Tibial artery (tissue), 4 donors: ENCODE measurements around the gene NCEH1.

Source experiments
- DNase-seq, 2 donors: peaks; one replicate each; pipeline ENCODE4 v3.0.0-alpha.2; 2019
- H3K27ac ChIP-seq, 2 donors: fragments of 200-600 bp; sonication (generic) in 1 of 2; 1 replicate in 1 of 2; 2 replicates in 1 of 2; pipeline ENCODE4 v1.5.1; 2018 to 2019; ENCODE audit warnings: mild to moderate bottlenecking in 1 of 2
- H3K27me3 ChIP-seq, 2 donors: fragments of 200-600 bp; sonication (generic) in 1 of 2; one replicate each; pipeline versions ENCODE4 v1.5.1 to v1.6.0; 2016 to 2019
- H3K36me3 ChIP-seq, 3 donors: fragments of 200-600 bp; sonication (generic) in 2 of 3; one replicate each; pipeline ENCODE4 v1.5.1; 2016 to 2019; ENCODE audit warnings: mild to moderate bottlenecking in 2 of 3
- H3K4me1 ChIP-seq, 4 donors: fragments of 200-600 bp; sonication (generic) in 2 of 4; 1 replicate in 3 of 4; 2 replicates in 1 of 4; pipeline ENCODE4 v1.5.1; 2016 to 2019
- H3K4me3 ChIP-seq, 2 donors: fragments of 200-600 bp; sonication (generic) in 1 of 2; 1 replicate in 1 of 2; 2 replicates in 1 of 2; pipeline ENCODE4 v1.5.1; 2018 to 2019; ENCODE audit warnings: mild to moderate bottlenecking in 2 of 2
- H3K9me3 ChIP-seq, 3 donors: fragments of 200-600 bp; sonication (generic) in 1 of 3; one replicate each; pipeline ENCODE4 v1.5.1; 2016 to 2019
- intact Hi-C: fragments of 100-400 bp; cut with DNase I; formaldehyde crosslinking; loops from one replicate; pipeline ENCODE4 v1.15.0; 2023; ENCODE audit warnings: low total_unique reads
- TF ChIP-seq, protein P1 (sequence below), 2 experiments: fragments of 200-600 bp in 1 of 2; fragments of 450-650 bp in 1 of 2; IDR thresholded peaks; one replicate each; pipeline ENCODE4 v1.5.1; 2017 to 2019; ENCODE audit warnings: antibody characterized with exemption in 2 of 2, mild to moderate bottlenecking in 1 of 2, moderate library complexity in 1 of 2

NCEH1 gene

DNA sequence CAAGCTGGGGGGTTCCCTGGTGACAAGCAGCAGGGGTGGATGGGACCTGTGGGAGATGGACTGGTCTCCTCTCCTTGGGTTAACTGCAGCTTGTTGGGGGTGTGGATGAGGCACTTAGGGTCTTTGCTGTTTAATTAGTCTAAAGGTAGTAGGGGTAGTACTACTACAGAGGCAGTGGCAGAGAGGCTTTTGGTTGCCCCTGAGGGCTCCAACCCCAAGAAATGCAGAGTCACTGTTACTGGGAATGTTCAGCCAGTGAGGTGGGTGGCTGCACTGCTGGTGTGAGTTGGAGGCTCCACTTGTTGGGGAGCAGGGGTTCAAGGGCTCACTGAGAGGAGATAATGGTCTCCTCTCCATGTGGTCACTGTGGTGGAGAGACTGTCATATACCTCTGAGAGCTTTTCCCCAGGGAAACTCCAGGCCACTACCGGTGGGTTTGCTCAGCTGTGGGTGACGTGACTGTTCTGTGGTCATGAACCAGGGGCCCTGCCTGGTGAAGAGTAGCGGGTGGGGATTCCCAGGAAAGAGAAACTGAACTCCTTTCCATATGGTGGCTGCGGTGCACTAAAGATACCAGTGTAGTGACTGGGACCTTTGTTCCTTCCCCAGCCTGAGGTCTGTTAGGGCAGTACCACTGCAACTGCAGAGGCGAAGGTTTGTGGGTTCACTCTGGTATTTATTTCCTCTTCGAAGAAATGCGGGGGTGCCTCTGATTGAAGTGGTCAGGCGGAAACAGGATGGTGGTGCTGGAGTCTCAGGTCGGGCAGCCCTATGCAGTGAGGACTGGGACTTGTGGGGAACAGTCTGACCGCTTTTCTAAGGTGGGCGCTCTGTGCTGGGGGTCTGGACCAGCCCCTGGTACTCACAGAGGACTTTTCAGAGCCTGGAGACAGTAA lies 118.7 kb downstream of the NCEH1 start:
- Histone ChIP-seq H3K27ac (no peak overlapping the region), H3K4me3 (no peak overlapping the region), H3K4me1 (peaks cover 0 to 11% (median 3%) of the 10 kb centered on the region in 4 donors), H3K9me3 (no peaks in the 10 kb centered on the region), H3K27me3 (no peaks in the 10 kb centered on the region), H3K36me3 (no peaks in the 10 kb centered on the region)
- intact Hi-C loops: no loop called here
- DNase-seq: no peak
- TF ChIP-seq, protein P1, sequence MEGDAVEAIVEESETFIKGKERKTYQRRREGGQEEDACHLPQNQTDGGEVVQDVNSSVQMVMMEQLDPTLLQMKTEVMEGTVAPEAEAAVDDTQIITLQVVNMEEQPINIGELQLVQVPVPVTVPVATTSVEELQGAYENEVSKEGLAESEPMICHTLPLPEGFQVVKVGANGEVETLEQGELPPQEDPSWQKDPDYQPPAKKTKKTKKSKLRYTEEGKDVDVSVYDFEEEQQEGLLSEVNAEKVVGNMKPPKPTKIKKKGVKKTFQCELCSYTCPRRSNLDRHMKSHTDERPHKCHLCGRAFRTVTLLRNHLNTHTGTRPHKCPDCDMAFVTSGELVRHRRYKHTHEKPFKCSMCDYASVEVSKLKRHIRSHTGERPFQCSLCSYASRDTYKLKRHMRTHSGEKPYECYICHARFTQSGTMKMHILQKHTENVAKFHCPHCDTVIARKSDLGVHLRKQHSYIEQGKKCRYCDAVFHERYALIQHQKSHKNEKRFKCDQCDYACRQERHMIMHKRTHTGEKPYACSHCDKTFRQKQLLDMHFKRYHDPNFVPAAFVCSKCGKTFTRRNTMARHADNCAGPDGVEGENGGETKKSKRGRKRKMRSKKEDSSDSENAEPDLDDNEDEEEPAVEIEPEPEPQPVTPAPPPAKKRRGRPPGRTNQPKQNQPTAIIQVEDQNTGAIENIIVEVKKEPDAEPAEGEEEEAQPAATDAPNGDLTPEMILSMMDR (IDR thresholded peaks at IDR 0.05): no peak

DNA sequence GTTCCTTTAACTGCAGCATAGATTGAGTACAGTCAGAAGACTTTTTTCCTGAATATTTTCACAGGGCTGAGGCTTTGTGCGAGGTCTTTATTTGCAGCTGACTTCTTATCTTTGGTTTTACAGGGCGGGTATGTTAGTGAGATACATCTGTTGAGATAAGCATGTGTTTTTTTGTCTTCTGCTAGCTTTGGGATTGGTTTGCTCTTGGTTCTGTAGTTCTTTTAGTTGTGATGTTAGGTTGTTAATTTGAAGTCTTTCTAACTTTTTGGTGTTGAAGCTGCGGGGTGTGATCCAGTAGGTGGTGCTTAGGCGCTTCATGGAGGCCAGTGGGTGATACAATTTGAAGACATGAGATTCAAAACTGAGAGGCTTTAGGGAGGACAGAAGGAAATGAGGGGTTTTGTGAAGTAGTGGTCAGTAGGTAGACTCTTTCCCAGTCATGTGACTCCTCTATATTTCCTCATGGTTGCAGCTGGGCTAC lies 119.7 kb downstream of the NCEH1 start:
- DNase-seq: no peak
- Histone ChIP-seq H3K9me3 (no peaks in the 10 kb centered on the region), H3K27ac (no peak overlapping the region), H3K36me3 (no peaks in the 10 kb centered on the region), H3K27me3 (no peaks in the 10 kb centered on the region), H3K4me3 (no peak overlapping the region), H3K4me1 (peaks cover 0 to 13% (median 5%) of the 10 kb centered on the region in 4 donors)
- intact Hi-C loops: no loop called here
- TF ChIP-seq, protein P1 (IDR thresholded peaks at IDR 0.05): no peak

DNA sequence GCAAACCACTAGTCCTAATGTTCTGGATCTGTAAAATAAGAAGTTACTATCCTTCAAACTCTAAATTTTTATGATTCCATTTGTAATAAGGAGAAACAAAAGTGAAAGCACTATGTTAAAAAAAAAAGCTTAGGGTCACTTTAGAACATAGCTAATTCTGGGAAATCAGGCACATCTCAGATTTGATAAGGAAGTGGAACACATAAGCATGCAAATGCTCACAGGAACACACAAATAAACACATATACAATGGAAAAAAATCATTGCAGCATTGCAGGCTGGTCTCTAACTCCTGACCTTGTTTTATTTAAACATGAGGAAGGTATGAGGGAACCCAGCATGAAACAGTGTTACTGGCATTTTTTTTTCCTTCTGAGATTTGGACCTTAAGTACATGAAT lies 124.4 kb downstream of the NCEH1 start:
- Histone ChIP-seq H3K4me3 (no peak overlapping the region), H3K4me1 (peaks cover 0 to 10% (median 3%) of the 10 kb centered on the region in 4 donors), H3K27me3 (no peaks in the 10 kb centered on the region), H3K36me3 (no peaks in the 10 kb centered on the region), H3K9me3 (no peaks in the 10 kb centered on the region), H3K27ac (peak overlapping the region in 1 of 2 donors; percentile 22)
- TF ChIP-seq, protein P1 (IDR thresholded peaks at IDR 0.05): no peak
- intact Hi-C loops: no loop called here
- no peak for DNase-seq

DNA sequence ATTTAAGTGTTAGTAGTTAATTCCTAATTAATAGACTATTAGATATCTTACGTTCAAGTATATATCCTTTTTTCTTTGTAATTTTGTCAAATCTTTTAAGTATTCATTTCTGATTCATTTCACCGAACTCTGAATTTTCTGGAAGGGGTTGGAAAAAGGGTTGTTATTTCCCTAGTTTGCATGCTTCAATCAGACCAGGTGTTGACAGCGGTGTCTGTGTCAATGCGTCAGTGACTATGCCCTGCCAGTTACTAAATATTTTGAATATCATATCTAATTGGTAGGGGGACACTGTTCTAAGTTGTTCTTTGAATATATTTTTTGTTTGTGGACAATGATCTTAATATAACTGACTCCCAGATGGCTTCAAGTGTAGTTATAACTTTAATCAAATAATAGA lies 124.9 kb downstream of the NCEH1 start:
- TF ChIP-seq, protein P1 (IDR thresholded peaks at IDR 0.05): no peak
- DNase-seq: no peak
- H3K27ac ChIP-seq: no peak overlapping the region
- H3K9me3 ChIP-seq: no peaks in the 10 kb centered on the region
- H3K36me3 ChIP-seq: no peaks in the 10 kb centered on the region
- H3K4me3 ChIP-seq: no peak overlapping the region
- H3K4me1 ChIP-seq: peaks cover 0 to 10% (median 3%) of the 10 kb centered on the region in 4 donors
- no peaks in the 10 kb centered on the region for H3K27me3 ChIP-seq
- intact Hi-C loops: no loop called here

DNA sequence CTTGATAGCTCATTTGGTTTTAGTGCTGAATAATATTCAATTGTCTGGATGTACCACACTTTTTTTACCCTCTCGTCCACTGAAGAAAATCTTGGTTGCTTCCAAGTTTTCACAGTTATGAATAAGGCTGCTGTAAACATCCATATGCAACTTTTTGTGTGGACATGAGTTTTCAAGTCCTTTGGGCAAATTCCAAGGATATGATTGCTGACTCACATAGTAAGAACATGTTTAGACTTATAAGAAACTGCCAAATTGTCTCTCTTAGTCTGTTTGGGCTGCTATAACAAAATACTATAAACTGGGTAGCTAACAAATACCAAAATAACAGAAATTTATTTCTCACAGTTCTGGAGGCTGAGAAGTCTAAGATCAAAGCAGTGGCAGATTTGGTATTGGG lies 128.2 kb downstream of the NCEH1 start:
- H3K9me3 ChIP-seq: no peaks in the 10 kb centered on the region
- TF ChIP-seq, protein P1 (IDR thresholded peaks at IDR 0.05): no peak
- no peaks in the 10 kb centered on the region for H3K27me3 ChIP-seq
- no peak overlapping the region for H3K4me3 ChIP-seq
- H3K36me3 ChIP-seq: no peaks in the 10 kb centered on the region
- intact Hi-C loops: no loop called here
- no peak overlapping the region for H3K27ac ChIP-seq
- H3K4me1 ChIP-seq: peaks cover 0 to 10% (median 3%) of the 10 kb centered on the region in 4 donors
- no peak for DNase-seq
